ENCODE results near the gene PPP1R12B.
"Not testable (repeated sequence)": the region's sequence is repeated elsewhere in the genome, so short reads cannot be mapped to it uniquely, and the experiment has no call there.

The PPP1R12B gene

GRCh38 chr1:202343652-202344349 lies 4.7 kb upstream of the PPP1R12B start:
- DNase-seq (ENCODE audit: low read depth), result no peak

GRCh38 chr1:202348005-202348508 lies 442 bp upstream of the PPP1R12B start:
- DNase-seq (ENCODE audit: low read depth), result no peak

GRCh38 chr1:202349206-202349928 lies 868 bp downstream of the PPP1R12B start:
- no peak for DNase-seq (ENCODE audit: low read depth)

GRCh38 chr1:202351725-202352124 lies 3.2 kb downstream of the PPP1R12B start:
- DNase-seq (ENCODE audit: low read depth), result no peak

- not testable (repeated sequence) for DNase-seq (ENCODE audit: low read depth)
These were observed 4.2 kb downstream of the PPP1R12B start for GRCh38 chr1:202352583-202353197.

- no peak for DNase-seq (ENCODE audit: low read depth)
These were observed 7.5 kb downstream of the PPP1R12B start for GRCh38 chr1:202355944-202356553.

- DNase-seq (ENCODE audit: low read depth), result no peak
These were observed 9.0 kb downstream of the PPP1R12B start for GRCh38 chr1:202357506-202357905.

- DNase-seq (ENCODE audit: low read depth), result no peak
These were observed 12.7 kb downstream of the PPP1R12B start for GRCh38 chr1:202361224-202361623.

- DNase-seq (ENCODE audit: low read depth), result no peak
These were observed 13.2 kb downstream of the PPP1R12B start for GRCh38 chr1:202361701-202362100.

GRCh38 chr1:202362212-202362611 lies 13.7 kb downstream of the PPP1R12B start:
- no peak for DNase-seq (ENCODE audit: low read depth)

- DNase-seq (ENCODE audit: low read depth), result no peak
These were observed 16.8 kb downstream of the PPP1R12B start for GRCh38 chr1:202365092-202365815.

- DNase-seq (ENCODE audit: low read depth), result no peak
These were observed 18.8 kb downstream of the PPP1R12B start for GRCh38 chr1:202367271-202367670.

- not testable (repeated sequence) for DNase-seq (ENCODE audit: low read depth)
These were observed 22.4 kb downstream of the PPP1R12B start for GRCh38 chr1:202370906-202371305.

GRCh38 chr1:202374099-202374498 lies 25.6 kb downstream of the PPP1R12B start:
- DNase-seq (ENCODE audit: low read depth), result no peak

GRCh38 chr1:202375175-202375574 lies 26.7 kb downstream of the PPP1R12B start:
- not testable (repeated sequence) for DNase-seq (ENCODE audit: low read depth)

- no peak for DNase-seq (ENCODE audit: low read depth)
These were observed 27.7 kb downstream of the PPP1R12B start for GRCh38 chr1:202376247-202376646.

GRCh38 chr1:202379884-202380529 lies 31.5 kb downstream of the PPP1R12B start:
- not testable (repeated sequence) for DNase-seq (ENCODE audit: low read depth)

GRCh38 chr1:202380535-202380934 lies 32.0 kb downstream of the PPP1R12B start:
- not testable (repeated sequence) for DNase-seq (ENCODE audit: low read depth)

- DNase-seq (ENCODE audit: low read depth), result not testable (repeated sequence)
These were observed 33.4 kb downstream of the PPP1R12B start for GRCh38 chr1:202381867-202382266.

- DNase-seq (ENCODE audit: low read depth), result not testable (repeated sequence)
These were observed 47.3 kb downstream of the PPP1R12B start for GRCh38 chr1:202395831-202396230.

GRCh38 chr1:202397256-202397655 lies 48.8 kb downstream of the PPP1R12B start:
- DNase-seq (ENCODE audit: low read depth), result no peak

All from activated T-cell treated with anti-CD3 and anti-CD28 coated beads for 24 hours (primary cell).